Measurements from ENCODE around the gene MYLK. TPM values are rescaled to one million over a fixed set of nuclear protein-coding genes. Genes with fewer than 3 reads are reported as not detected.

MYLK gene
- total and polyA plus RNA-seq, 2 experiments from 2014 or later: 13.1 to 27.1 TPM

DNA sequence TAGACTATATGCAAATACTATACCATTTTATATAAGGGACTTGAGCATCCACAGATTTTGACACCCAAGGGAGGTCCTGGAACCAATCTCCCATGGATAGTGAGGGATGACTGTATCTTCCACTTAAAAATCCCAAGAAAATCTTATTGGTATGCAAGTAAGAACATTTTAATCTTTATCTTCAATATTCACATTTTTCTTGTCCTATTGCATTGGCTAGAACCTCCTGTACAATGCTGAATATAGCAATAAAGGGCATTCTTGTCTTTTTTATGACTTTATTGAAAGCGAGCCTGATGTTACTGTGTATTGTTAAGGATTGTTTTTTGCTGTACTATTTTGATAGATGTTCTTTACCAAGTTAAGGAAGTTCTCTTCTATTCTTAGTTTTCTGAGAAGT lies 36.9 kb downstream of the MYLK start:
- H3K9me3 ChIP-seq (ENCODE audit: low read depth): peaks cover 4% of the 10 kb centered on the region
- H4K20me1 ChIP-seq (ENCODE audit: insufficient read depth, poor library complexity, severe bottlenecking): no peaks in the 10 kb centered on the region
- no peaks in the 10 kb centered on the region for H3K9me2 ChIP-seq (replicated peaks; ENCODE audit: insufficient read depth)
- 89% methylated on average over 1 of the region's 1 CpG for WGBS (ENCODE audit: low lambda C conversion rate, missing lambda C conversion rate)
- H3K27me3 ChIP-seq: no peaks in the 10 kb centered on the region
- H3K79me2 ChIP-seq: no peaks in the 10 kb centered on the region
- H2AFZ ChIP-seq: no peak overlapping the region
- H3K27ac ChIP-seq: no peak overlapping the region
- no peak for DNase-seq (ENCODE audit: low spot score)
- no peaks in the 10 kb centered on the region for H3K4me1 ChIP-seq (ENCODE audit: insufficient read depth)
- H3K4me2 ChIP-seq: no peak overlapping the region
- no peak for TF ChIP-seq EZH2 (IDR thresholded peaks at IDR 0.05; ENCODE audit: borderline replicate concordance)
- no peak for TF ChIP-seq EZH2phosphoT487 (IDR thresholded peaks at IDR 0.05; ENCODE audit: low read depth, severe bottlenecking, unreplicated experiment)
- TF ChIP-seq CTCF (IDR thresholded peaks at IDR 0.05; ENCODE audit: poor library complexity): no peak
- H3K36me3 ChIP-seq (replicated peaks; ENCODE audit: insufficient read depth, low read depth): no peaks in the 10 kb centered on the region
- no peak overlapping the region for H3K4me3 ChIP-seq

DNA sequence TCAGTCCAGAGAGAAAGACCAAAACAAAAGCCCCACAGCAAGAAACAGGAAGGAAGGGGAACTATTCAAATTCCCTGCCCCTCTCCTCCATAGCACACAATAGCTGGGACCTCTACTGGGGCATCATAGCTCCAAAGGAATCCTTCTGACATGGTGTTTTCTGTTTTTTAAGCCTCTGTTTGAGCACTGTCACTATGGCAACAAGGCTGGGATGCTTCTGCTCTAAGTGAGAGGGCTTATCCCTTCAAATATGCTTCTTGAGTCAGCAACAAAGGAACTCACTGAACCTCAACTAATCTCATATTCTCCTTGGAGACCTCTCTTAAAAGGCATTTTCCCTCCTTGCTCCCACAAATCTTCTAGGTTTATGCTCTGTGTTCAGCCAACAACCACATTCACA lies 40.5 kb downstream of the MYLK start:
- H3K27me3 ChIP-seq: no peaks in the 10 kb centered on the region
- no peaks in the 10 kb centered on the region for H3K79me2 ChIP-seq
- peaks cover 4% of the 10 kb centered on the region for H3K9me3 ChIP-seq (ENCODE audit: low read depth)
- H2AFZ ChIP-seq: no peak overlapping the region
- H3K27ac ChIP-seq: no peak overlapping the region
- H3K4me2 ChIP-seq: no peak overlapping the region
- TF ChIP-seq EZH2 (IDR thresholded peaks at IDR 0.05; ENCODE audit: borderline replicate concordance) (no peak), CTCF (IDR thresholded peaks at IDR 0.05; ENCODE audit: poor library complexity) (no peak), EZH2phosphoT487 (IDR thresholded peaks at IDR 0.05; ENCODE audit: low read depth, severe bottlenecking, unreplicated experiment) (no peak)
- no peaks in the 10 kb centered on the region for H3K36me3 ChIP-seq (replicated peaks; ENCODE audit: insufficient read depth, low read depth)
- H3K4me1 ChIP-seq (ENCODE audit: insufficient read depth): no peaks in the 10 kb centered on the region
- H4K20me1 ChIP-seq (ENCODE audit: insufficient read depth, poor library complexity, severe bottlenecking): no peaks in the 10 kb centered on the region
- no peak for DNase-seq (ENCODE audit: low spot score)
- H3K4me3 ChIP-seq: no peak overlapping the region
- no peaks in the 10 kb centered on the region for H3K9me2 ChIP-seq (replicated peaks; ENCODE audit: insufficient read depth)

GRCh38 chr3:123842711-123843110 lies 41.4 kb downstream of the MYLK start:
- Histone ChIP-seq H3K27ac (no peak overlapping the region), H3K9me2 (replicated peaks; ENCODE audit: insufficient read depth) (no peaks in the 10 kb centered on the region), H3K27me3 (no peaks in the 10 kb centered on the region), H3K4me3 (no peak overlapping the region), H3K36me3 (replicated peaks; ENCODE audit: insufficient read depth, low read depth) (no peaks in the 10 kb centered on the region), H4K20me1 (ENCODE audit: insufficient read depth, poor library complexity, severe bottlenecking) (no peaks in the 10 kb centered on the region), H3K79me2 (no peaks in the 10 kb centered on the region), H2AFZ (no peak overlapping the region), H3K4me2 (no peak overlapping the region), H3K9me3 (ENCODE audit: low read depth) (peaks cover 4% of the 10 kb centered on the region), H3K4me1 (ENCODE audit: insufficient read depth) (no peaks in the 10 kb centered on the region)
- no peak for DNase-seq (ENCODE audit: low spot score)
- 69% methylated on average over 4 of the region's 4 CpGs for WGBS (ENCODE audit: low lambda C conversion rate, missing lambda C conversion rate)
- TF ChIP-seq EZH2phosphoT487 (IDR thresholded peaks at IDR 0.05; ENCODE audit: low read depth, severe bottlenecking, unreplicated experiment) (no peak), CTCF (IDR thresholded peaks at IDR 0.05; ENCODE audit: poor library complexity) (no peak), EZH2 (IDR thresholded peaks at IDR 0.05; ENCODE audit: borderline replicate concordance) (no peak)
